CD4-positive, alpha-beta T cell treated with Interleukin-15 for 4 hours (primary cell): ENCODE results near the gene PGBD5.

Experiments used
- DNase-seq: peaks from one replicate; pipeline ENCODE4 v3.0.0-alpha.2; 2020; ENCODE audit warnings: low spot score

PGBD5 gene

GRCh38 chr1:230321741-230322420 is 104.3 kb downstream of the PGBD5 start:
- no peak for DNase-seq

GRCh38 chr1:230321341-230321740 is 104.8 kb downstream of the PGBD5 start:
- DNase-seq = no peak

- no peak for DNase-seq
These were observed 105.3 kb downstream of the PGBD5 start for GRCh38 chr1:230320804-230321203.

- DNase-seq = no peak
These were observed 107.0 kb downstream of the PGBD5 start for GRCh38 chr1:230319014-230319747.

GRCh38 chr1:230317823-230318819 is 108.0 kb downstream of the PGBD5 start:
- no peak for DNase-seq

- no peak for DNase-seq
These were observed 109.0 kb downstream of the PGBD5 start for GRCh38 chr1:230316864-230317745.

- DNase-seq = no peak
These were observed 111.0 kb downstream of the PGBD5 start for GRCh38 chr1:230315099-230315498.

GRCh38 chr1:230314142-230314470 is 112.0 kb downstream of the PGBD5 start:
- no peak for DNase-seq

- DNase-seq = no peak
These were observed 112.5 kb downstream of the PGBD5 start for GRCh38 chr1:230313453-230314141.

GRCh38 chr1:230312676-230313075 is 113.5 kb downstream of the PGBD5 start:
- DNase-seq = no peak

- peak; percentile 57 for DNase-seq
These were observed 115.6 kb downstream of the PGBD5 start for GRCh38 chr1:230310381-230311163.

- DNase-seq = no peak
These were observed 116.4 kb downstream of the PGBD5 start for GRCh38 chr1:230309646-230310177.

- DNase-seq = no peak
These were observed 117.3 kb downstream of the PGBD5 start for GRCh38 chr1:230308821-230309220.

GRCh38 chr1:230308039-230308438 is 118.1 kb downstream of the PGBD5 start:
- DNase-seq = no peak

GRCh38 chr1:230307213-230307612 is 118.9 kb downstream of the PGBD5 start:
- no peak for DNase-seq

GRCh38 chr1:230306169-230306568 is 120.0 kb downstream of the PGBD5 start:
- DNase-seq = no peak

- DNase-seq = no peak
These were observed 122.3 kb downstream of the PGBD5 start for GRCh38 chr1:230303822-230304221.

GRCh38 chr1:230303069-230303468 is 123.1 kb downstream of the PGBD5 start:
- no peak for DNase-seq

GRCh38 chr1:230301822-230302221 is 124.3 kb downstream of the PGBD5 start:
- DNase-seq = no peak

- no peak for DNase-seq
These were observed 124.8 kb downstream of the PGBD5 start for GRCh38 chr1:230301322-230301721.
